Measurements from ENCODE around the gene HRC.
"Not testable (repeated sequence)": the region's sequence is repeated elsewhere in the genome, so short reads cannot be mapped to it uniquely, and the experiment has no call there.

Gene HRC

DNA sequence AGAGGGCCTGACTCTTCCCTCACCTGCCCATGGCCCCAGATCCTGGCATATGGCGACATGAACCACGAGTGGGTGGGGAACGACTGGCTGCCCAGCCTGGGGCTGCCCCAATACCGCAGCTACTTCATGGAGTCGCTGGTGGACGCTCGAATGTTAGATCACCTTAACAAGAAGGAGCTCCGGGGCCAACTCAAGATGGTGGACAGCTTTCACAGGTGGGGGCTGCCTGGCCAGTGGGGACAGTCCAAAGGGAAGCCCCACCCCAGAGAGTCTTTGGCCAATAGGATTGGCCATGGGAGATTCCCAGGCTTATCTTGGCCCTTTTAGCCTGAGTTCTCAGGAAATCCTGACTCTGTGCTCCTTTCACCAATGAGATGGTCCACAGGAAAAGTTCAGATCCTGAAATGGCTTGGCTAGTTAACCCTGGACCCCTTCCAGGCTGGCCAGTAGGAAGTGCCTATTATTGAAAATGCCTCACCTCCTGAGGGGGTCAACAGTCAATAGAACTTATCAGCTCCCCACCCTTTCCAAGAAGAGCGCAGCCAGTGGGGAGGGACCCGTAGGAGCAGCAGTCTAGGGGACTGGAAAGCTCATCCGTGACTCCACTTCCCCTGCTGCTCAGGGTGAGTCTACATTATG, 7.0 kb downstream of the HRC start:
- DNase-seq (ENCODE audit: insufficient read length) (no peak), FAIRE-seq (no peak)
- TF ChIP-seq TAF1 (IDR thresholded peaks at IDR 0.05; ENCODE audit: borderline replicate concordance, low read depth, low read length) (no peak), POLR2A (IDR thresholded peaks at IDR 0.05; ENCODE audit: low read depth, low read length) (no peak), POLR2AphosphoS5 (IDR thresholded peaks at IDR 0.05; ENCODE audit: low read depth, low read length) (no peak)

DNA sequence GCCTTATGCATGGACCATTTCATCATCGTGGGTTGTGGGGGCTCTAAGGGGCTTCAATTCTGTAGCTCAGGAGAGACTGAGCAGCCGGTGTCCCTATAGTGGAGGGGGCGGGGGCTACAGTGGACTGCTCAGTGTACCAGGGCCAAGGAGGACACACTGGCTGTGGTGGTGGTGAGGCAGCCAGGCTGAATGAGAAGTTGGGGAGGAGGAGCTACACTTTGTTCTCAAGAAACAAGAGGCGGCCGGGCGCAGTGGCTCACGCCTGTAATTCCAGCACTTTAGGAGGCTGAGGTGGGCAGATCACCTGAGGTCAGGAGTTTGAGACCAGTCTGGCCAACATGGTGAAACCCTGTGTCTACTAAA, 8.8 kb downstream of the HRC start:
- DNase-seq (ENCODE audit: insufficient read length); FAIRE-seq: not testable (repeated sequence)

DNA sequence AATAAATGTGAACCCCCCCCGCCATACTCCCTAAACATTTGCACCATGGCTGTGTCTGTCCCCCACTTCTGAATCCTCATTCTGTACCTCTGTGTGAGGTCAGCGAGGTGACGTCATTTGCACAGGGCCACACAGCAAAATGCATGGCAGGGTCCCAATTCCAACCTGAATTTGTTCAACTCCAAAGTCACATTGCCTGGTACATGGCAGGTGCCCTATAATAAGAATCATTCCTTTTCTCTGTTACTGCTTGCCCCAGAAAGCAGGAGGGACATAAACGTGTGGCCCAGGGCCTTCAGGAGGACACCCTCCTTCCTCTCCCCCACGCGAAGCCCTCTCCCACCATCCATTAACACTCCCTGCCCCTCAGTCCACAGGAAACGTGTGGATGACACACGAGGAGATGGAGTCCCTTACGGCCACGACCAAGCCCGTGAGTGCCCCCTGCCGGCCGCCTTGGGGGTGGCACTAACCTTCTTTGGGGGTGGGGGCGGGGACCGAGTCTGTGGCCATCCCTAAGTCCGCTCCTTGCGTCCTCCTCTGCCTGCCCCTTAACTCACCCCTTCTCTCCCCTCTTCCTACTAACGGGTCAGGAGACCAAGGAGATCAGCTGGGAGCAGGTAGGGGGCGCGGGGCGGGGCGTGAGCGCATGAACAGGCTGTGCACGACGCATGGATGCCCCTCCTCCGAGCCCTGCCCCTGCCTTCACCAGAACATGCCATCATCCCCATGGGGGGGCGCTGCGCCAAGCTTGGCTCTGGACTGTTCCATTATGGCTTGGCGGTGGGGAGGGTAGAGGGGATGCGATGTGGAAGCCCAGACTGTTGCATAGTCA, 9.4 kb downstream of the HRC start:
- TF ChIP-seq TAF1 (IDR thresholded peaks at IDR 0.05; ENCODE audit: borderline replicate concordance, low read depth, low read length), result no peak
- no peak for TF ChIP-seq POLR2A (IDR thresholded peaks at IDR 0.05; ENCODE audit: low read depth, low read length)
- no peak for TF ChIP-seq POLR2AphosphoS5 (IDR thresholded peaks at IDR 0.05; ENCODE audit: low read depth, low read length)
- DNase-seq (ENCODE audit: insufficient read length), result peak; percentile 81
- FAIRE-seq, result no peak

DNA sequence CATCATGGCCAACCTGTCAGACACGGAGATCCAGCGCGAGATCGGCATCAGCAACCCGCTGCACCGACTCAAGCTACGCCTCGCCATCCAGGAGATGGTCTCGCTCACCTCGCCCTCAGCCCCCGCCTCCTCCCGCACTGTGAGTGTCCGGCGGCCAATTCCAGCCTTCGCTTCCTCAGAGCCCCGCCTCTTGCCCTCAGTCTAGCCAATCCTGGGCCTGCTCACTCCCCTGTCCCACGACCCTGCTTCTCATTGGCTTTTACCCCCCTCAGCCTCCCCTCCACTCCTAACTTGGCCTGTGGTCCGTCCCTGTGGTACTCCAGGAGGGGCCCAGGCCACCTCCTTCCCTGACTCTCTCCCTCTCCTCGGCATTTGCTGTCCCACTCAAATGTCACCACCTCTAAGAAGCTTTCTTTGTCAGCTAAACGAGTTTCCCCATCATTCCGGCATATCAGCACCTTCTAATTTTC, 12.3 kb downstream of the HRC start:
- FAIRE-seq (peak; percentile 46), DNase-seq (ENCODE audit: insufficient read length) (no peak)
- no peak for TF ChIP-seq POLR2A (IDR thresholded peaks at IDR 0.05; ENCODE audit: low read depth, low read length)
- TF ChIP-seq POLR2AphosphoS5 (IDR thresholded peaks at IDR 0.05; ENCODE audit: low read depth, low read length), result no peak
- no peak for TF ChIP-seq TAF1 (IDR thresholded peaks at IDR 0.05; ENCODE audit: borderline replicate concordance, low read depth, low read length)

DNA sequence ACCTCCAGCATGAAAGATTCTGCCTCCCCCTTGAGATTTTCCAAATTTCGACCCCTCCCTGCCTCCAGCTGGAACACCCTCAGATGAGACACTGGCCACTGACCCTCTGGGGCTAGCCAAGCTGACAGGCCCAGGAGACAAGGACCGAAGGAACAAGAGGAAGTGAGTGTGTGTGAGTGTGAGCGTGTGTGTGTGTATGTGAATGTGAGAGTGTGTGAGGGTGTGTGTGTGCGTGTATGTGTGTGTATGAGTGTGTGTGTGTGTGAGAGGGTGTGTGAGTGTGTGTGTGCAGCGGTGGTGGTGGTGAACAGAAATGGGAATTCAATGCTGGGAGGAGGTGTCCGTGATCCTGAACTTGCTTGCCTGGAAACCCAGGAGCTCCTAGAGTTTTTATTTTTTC, 13.8 kb downstream of the HRC start:
- TF ChIP-seq POLR2AphosphoS5 (IDR thresholded peaks at IDR 0.05; ENCODE audit: low read depth, low read length), result no peak
- TF ChIP-seq POLR2A (IDR thresholded peaks at IDR 0.05; ENCODE audit: low read depth, low read length), result no peak
- no peak for TF ChIP-seq TAF1 (IDR thresholded peaks at IDR 0.05; ENCODE audit: borderline replicate concordance, low read depth, low read length)
- FAIRE-seq, result no peak
- DNase-seq (ENCODE audit: insufficient read length), result no peak

DNA sequence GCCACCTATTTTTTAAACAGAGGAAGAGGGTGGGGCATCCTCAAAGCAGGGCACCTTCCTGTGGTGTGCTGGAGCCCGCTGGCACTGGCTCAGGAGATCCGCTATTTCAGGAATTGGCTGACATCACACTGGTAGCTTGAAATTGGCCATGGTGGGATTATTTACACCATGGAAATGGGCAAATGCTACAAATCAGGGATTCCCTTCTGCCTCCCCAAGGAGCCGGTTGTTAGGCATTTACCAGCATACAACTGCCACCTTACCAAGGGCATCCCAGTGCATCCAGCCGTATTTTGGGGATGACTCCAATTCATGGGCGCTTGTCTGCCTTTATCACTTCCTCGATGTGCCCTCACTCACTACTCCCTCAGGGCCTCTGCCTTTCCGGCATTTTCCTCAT, 14.2 kb downstream of the HRC start:
- FAIRE-seq, result no peak
- TF ChIP-seq POLR2A (IDR thresholded peaks at IDR 0.05; ENCODE audit: low read depth, low read length), result no peak
- no peak for TF ChIP-seq TAF1 (IDR thresholded peaks at IDR 0.05; ENCODE audit: borderline replicate concordance, low read depth, low read length)
- no peak for TF ChIP-seq POLR2AphosphoS5 (IDR thresholded peaks at IDR 0.05; ENCODE audit: low read depth, low read length)
- no peak for DNase-seq (ENCODE audit: insufficient read length)

DNA sequence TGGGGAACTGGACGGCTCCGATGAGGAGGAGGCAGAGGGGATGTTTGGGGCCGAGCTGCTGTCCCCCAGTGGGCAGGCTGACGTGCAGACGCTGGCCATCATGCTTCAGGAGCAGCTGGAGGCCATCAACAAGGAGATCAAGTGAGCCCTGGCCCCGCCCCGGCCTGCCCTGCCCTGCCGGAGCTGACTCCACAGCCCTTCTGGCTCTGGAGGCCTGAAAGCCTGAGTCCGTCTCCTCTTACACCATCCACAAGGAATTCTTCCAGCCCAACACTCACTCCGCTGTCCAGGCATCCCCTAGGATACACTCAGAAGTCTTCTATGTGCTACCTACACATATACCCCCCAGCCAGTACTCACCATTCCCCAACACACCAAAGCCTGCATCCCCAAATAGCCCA, 18.4 kb downstream of the HRC start:
- DNase-seq (ENCODE audit: insufficient read length) (no peak), FAIRE-seq (no peak)
- TF ChIP-seq POLR2A (IDR thresholded peaks at IDR 0.05; ENCODE audit: low read depth, low read length), result no peak

DNA sequence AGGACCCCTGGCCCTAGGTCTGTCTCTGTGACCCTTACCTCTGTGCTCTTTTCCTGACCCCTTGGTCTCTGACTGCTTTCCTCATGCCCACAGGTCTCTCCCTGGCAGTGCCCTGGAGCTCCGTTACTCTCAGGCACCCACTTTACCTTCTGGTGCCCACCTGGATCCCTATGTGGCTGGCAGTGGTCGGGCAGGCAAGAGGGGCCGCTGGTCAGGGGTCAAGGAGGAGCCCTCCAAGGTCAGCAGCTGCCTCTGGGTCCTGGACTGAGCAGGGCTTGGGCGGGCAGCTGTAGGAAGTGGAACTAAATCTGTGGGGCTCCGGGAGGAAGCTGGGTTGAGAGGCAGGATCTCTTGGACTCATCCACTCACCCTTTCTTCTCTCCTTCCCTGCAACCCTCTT, 19.5 kb downstream of the HRC start:
- TF ChIP-seq TAF1 (IDR thresholded peaks at IDR 0.05; ENCODE audit: borderline replicate concordance, low read depth, low read length), result no peak
- TF ChIP-seq POLR2A (IDR thresholded peaks at IDR 0.05; ENCODE audit: low read depth, low read length), result no peak
- no peak for TF ChIP-seq POLR2AphosphoS5 (IDR thresholded peaks at IDR 0.05; ENCODE audit: low read depth, low read length)
- no peak for DNase-seq (ENCODE audit: insufficient read length)
- no peak for FAIRE-seq

DNA sequence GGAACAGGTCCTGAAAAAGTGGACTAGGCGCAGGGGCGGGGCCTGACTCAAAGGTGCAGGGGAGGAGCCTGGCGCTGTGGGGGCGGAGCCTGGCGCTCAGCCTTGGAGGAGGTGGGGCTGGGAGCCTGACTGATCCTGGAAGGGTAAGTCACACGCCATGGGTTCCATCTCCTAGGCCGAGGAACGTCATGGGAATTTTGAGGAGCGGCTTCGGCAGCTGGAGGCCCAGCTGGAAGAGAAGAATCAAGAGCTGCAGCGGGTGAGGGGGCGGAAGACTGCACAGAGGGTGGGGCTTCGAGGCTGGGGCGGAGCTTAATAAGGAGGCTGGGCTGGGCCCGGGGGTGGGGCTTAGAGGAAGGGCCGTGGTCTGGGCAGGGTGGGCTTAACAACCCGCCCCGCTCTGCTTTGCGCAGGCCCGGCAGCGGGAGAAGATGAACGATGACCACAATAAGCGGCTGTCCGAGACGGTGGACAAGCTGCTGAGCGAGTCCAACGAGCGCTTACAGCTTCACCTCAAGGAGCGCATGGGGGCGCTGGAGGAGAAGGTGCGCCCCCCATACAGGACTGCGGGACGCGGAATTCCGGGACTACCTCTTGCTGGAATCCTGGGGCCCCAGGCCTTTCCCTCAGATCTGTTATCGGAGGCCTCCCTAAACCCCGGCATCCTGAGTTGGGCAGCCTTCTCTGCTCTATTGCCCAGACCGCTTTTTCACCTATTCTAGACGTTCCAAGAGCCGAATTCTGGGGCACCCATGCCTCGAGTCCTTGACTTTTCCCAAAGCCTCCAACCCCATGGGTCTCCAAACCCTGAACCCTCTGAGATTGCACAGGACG, 21.4 kb downstream of the HRC start:
- TF ChIP-seq TAF1 (IDR thresholded peaks at IDR 0.05; ENCODE audit: borderline replicate concordance, low read depth, low read length) (no peak), POLR2AphosphoS5 (IDR thresholded peaks at IDR 0.05; ENCODE audit: low read depth, low read length) (no peak), POLR2A (IDR thresholded peaks at IDR 0.05; ENCODE audit: low read depth, low read length) (no peak)
- FAIRE-seq (no peak), DNase-seq (ENCODE audit: insufficient read length) (no peak)

DNA sequence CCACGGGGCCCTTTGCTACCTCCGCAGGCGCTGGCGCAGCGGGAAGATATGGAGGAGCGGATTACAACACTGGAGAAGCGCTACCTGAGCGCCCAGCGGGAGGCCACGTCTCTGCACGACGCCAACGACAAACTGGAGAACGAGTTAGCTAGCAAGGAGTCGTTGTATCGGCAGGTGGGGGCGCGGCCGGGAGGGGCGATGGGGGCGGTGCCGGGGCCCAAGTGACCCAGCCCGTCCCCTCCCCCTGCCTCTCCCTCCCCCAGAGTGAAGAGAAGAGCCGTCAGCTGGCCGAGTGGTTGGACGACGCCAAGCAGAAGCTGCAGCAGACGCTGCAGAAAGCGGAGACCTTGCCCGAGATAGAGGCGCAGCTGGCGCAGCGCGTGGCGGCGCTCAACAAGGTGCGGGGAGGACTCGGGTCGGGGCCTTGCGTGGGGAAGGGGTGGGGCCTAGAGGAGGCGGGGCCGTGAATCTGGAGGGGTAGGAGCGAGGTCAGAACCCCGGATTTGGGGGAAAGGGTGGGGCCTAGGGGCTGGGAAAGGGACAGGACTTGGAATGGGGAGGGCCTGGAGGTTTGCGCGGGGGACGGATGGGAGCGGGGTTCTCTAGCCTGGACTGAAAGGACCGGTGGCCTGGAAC, 22.1 kb downstream of the HRC start:
- no peak for TF ChIP-seq POLR2A (IDR thresholded peaks at IDR 0.05; ENCODE audit: low read depth, low read length)
- no peak for TF ChIP-seq TAF1 (IDR thresholded peaks at IDR 0.05; ENCODE audit: borderline replicate concordance, low read depth, low read length)
- no peak for TF ChIP-seq POLR2AphosphoS5 (IDR thresholded peaks at IDR 0.05; ENCODE audit: low read depth, low read length)
- FAIRE-seq (no peak), DNase-seq (ENCODE audit: insufficient read length) (no peak)

DNA sequence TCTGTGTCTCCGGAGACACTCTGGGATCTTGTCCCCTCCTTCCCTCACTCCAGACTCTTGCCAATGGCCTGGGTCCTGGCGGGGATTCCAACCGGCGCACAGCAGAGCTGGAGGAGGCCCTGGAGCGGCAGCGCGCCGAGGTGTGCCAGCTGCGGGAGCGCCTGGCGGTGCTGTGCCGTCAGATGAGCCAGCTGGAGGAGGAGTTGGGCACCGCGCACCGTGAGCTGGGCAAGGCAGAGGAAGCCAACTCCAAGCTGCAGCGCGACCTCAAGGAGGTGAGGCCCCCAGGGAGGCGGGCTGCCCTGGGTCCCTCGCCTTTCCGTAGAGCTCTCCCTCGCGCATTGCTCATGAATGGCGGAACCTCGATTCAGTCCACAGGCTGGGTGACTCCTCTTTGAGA, 24.9 kb downstream of the HRC start:
- FAIRE-seq (no peak), DNase-seq (ENCODE audit: insufficient read length) (no peak)
- TF ChIP-seq POLR2A (IDR thresholded peaks at IDR 0.05; ENCODE audit: low read depth, low read length) (no peak), POLR2AphosphoS5 (IDR thresholded peaks at IDR 0.05; ENCODE audit: low read depth, low read length) (no peak), TAF1 (IDR thresholded peaks at IDR 0.05; ENCODE audit: borderline replicate concordance, low read depth, low read length) (no peak)
